HepG2 (cell line): ENCODE measurements around the gene DYSF. TPM values are rescaled to one million over a fixed set of nuclear protein-coding genes. Genes with fewer than 3 reads are reported as not detected.
A peak's percentile ranks its signal among the peaks of the same experiment; 100 is the strongest.

Source experiments
- CERS6 ChIP-seq: sonication (generic); formaldehyde crosslinking; IDR thresholded peaks from 2 replicates; pipeline ENCODE4 v1.5.0; 2020; ENCODE audit warnings: missing genetic modification reagents
- DMAP1 ChIP-seq: IDR thresholded peaks from 2 replicates; pipeline ENCODE4 v1.6.1; 2016
- GPBP1L1 ChIP-seq: sonication (generic); formaldehyde crosslinking; IDR thresholded peaks from 2 replicates; pipeline ENCODE4 v1.5.0; 2020; ENCODE audit warnings: mild to moderate bottlenecking, missing genetic modification reagents
- JARID2 ChIP-seq: sonication (generic); formaldehyde crosslinking; IDR thresholded peaks from 2 replicates; pipeline ENCODE4 v1.8.1; 2023; ENCODE audit warnings: missing genetic modification reagents, inconsistent platforms; ENCODE audit not compliant: insufficient replicate concordance
- KAT8 ChIP-seq: IDR thresholded peaks from 2 replicates; pipeline ENCODE4 v1.6.1; 2016; ENCODE audit warnings: missing genetic modification reagents, missing compliant biosample characterization
- NR1H2 ChIP-seq: sonication (generic); formaldehyde crosslinking; IDR thresholded peaks from 2 replicates; pipeline ENCODE4 v1.8.1; 2022; ENCODE audit warnings: low read depth, missing genetic modification reagents, borderline replicate concordance
- RAD21 ChIP-seq: fragments of 450-650 bp; formaldehyde crosslinking; IDR thresholded peaks from 2 replicates; pipeline ENCODE4 v1.5.0; 2020; ENCODE audit warnings: mild to moderate bottlenecking
- SP1 ChIP-seq, 2 experiments: fragments of 450-650 bp in 1 of 2; sonication (generic) in 1 of 2; formaldehyde crosslinking in 1 of 2; IDR thresholded peaks; 2 replicates each; pipeline versions ENCODE4 v1.4.0 to v1.6.1; 2016 to 2020; ENCODE audit warnings: missing genetic modification reagents in 1 of 2
- THYN1 ChIP-seq: sonication (generic); formaldehyde crosslinking; IDR thresholded peaks from 2 replicates; pipeline ENCODE4 v1.8.1; 2023; ENCODE audit warnings: low read depth, mild to moderate bottlenecking, moderate library complexity, missing genetic modification reagents, borderline replicate concordance
- ZBTB42 ChIP-seq: sonication (generic); formaldehyde crosslinking; IDR thresholded peaks from 2 replicates; pipeline ENCODE4 v1.5.0; 2020; ENCODE audit warnings: mild to moderate bottlenecking, missing genetic modification reagents
- ZFP1 ChIP-seq: IDR thresholded peaks from 2 replicates; pipeline ENCODE4 v1.6.1; 2016
- ZMYM3 ChIP-seq: sonication (generic); formaldehyde crosslinking; IDR thresholded peaks from 2 replicates; pipeline ENCODE4 v1.5.1; 2020; ENCODE audit warnings: mild to moderate bottlenecking, missing genetic modification reagents
- ZNF816 ChIP-seq: sonication (generic); formaldehyde crosslinking; IDR thresholded peaks from 2 replicates; pipeline ENCODE4 v1.8.0; 2022; ENCODE audit warnings: missing genetic modification reagents, mild to moderate bottlenecking, borderline replicate concordance
- ZSCAN25 ChIP-seq: sonication (generic); formaldehyde crosslinking; IDR thresholded peaks from 2 replicates; pipeline ENCODE4 v1.8.0; 2022; ENCODE audit warnings: mild to moderate bottlenecking, missing genetic modification reagents
- polyA plus RNA-seq, 8 experiments: library from polyadenylated mRNA; depleted of rRNA in 3 of 8; stranded (reverse) in 7 of 8; unstranded in 1 of 8; fragments of >200 nt; fragmentation: Illumina TruSeq in 4 of 8; extraction: Trizol in 4 of 8; gene quantifications; 2 replicates each; pipeline versions ENCODE4 v1.2.1 to v1.2.3, GENCODE V29; 2011 to 2016; ENCODE audit warnings: low read depth in 4 of 8, missing spikeins in 1 of 8, mixed read lengths in 1 of 8; ENCODE audit not compliant: insufficient read depth in 1 of 8
- total RNA-seq, 5 experiments: library from RNA; depleted of rRNA; stranded (reverse); fragments of >200 nt; fragmentation: Illumina TruSeq; extraction: Trizol; gene quantifications; 2 replicates each; pipeline ENCODE4 v1.2.3, GENCODE V29; 2016; ENCODE audit warnings: low read depth in 1 of 5
- TF ChIP-seq, protein P1 (sequence below): IDR thresholded peaks from 2 replicates; pipeline ENCODE4 v1.6.1; 2016; ENCODE audit warnings: low read depth
- TF ChIP-seq, protein P2 (sequence below): sonication (generic); formaldehyde crosslinking; IDR thresholded peaks from 2 replicates; pipeline ENCODE4 v1.4.0; 2020; ENCODE audit warnings: mild to moderate bottlenecking, low read depth, missing genetic modification reagents
- TF ChIP-seq, protein P3 (sequence below): sonication (generic); formaldehyde crosslinking; IDR thresholded peaks from 2 replicates; pipeline ENCODE4 v1.5.0; 2020; ENCODE audit warnings: mild to moderate bottlenecking, missing genetic modification reagents, borderline replicate concordance
- TF ChIP-seq, protein P4 (sequence below): sonication (generic); formaldehyde crosslinking; conservative IDR thresholded peaks from 2 replicates; pipeline ENCODE4 v1.8.0; 2022; ENCODE audit warnings: missing genetic modification reagents

DYSF gene
- total and polyA plus RNA-seq, 2 of the 13 experiments (the other 11 are each of a cell fraction or from before 2014, with no cell fraction given) = 0.15 to 2.4 TPM

- TF ChIP-seq, protein P1, sequence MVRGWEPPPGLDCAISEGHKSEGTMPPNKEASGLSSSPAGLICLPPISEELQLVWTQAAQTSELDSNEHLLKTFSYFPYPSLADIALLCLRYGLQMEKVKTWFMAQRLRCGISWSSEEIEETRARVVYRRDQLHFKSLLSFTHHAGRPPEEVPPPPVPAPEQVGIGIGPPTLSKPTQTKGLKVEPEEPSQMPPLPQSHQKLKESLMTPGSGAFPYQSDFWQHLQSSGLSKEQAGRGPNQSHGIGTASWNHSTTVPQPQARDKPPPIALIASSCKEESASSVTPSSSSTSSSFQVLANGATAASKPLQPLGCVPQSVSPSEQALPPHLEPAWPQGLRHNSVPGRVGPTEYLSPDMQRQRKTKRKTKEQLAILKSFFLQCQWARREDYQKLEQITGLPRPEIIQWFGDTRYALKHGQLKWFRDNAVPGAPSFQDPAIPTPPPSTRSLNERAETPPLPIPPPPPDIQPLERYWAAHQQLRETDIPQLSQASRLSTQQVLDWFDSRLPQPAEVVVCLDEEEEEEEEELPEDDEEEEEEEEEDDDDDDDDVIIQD (CRISPR knock-in tag) = no peak
- TF ChIP-seq KAT8 (CRISPR knock-in tag) = no peak
- TF ChIP-seq ZFP1 (CRISPR knock-in tag) = no peak
- TF ChIP-seq NR1H2 = no peak
- no peak for TF ChIP-seq GPBP1L1 (CRISPR knock-in tag)
- TF ChIP-seq, protein P2, sequence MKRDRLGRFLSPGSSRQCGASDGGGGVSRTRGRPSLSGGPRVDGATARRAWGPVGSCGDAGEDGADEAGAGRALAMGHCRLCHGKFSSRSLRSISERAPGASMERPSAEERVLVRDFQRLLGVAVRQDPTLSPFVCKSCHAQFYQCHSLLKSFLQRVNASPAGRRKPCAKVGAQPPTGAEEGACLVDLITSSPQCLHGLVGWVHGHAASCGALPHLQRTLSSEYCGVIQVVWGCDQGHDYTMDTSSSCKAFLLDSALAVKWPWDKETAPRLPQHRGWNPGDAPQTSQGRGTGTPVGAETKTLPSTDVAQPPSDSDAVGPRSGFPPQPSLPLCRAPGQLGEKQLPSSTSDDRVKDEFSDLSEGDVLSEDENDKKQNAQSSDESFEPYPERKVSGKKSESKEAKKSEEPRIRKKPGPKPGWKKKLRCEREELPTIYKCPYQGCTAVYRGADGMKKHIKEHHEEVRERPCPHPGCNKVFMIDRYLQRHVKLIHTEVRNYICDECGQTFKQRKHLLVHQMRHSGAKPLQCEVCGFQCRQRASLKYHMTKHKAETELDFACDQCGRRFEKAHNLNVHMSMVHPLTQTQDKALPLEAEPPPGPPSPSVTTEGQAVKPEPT (CRISPR knock-in tag) = no peak
- no peak for TF ChIP-seq ZNF816 (CRISPR knock-in tag)
- TF ChIP-seq RAD21 = peak; percentile 87
- TF ChIP-seq ZSCAN25 (CRISPR knock-in tag) = no peak
- no peak for TF ChIP-seq ZBTB42 (CRISPR knock-in tag)
- no peak for TF ChIP-seq JARID2 (CRISPR knock-in tag)
- TF ChIP-seq ZMYM3 = no peak
- TF ChIP-seq THYN1 = no peak
- TF ChIP-seq, protein P3, sequence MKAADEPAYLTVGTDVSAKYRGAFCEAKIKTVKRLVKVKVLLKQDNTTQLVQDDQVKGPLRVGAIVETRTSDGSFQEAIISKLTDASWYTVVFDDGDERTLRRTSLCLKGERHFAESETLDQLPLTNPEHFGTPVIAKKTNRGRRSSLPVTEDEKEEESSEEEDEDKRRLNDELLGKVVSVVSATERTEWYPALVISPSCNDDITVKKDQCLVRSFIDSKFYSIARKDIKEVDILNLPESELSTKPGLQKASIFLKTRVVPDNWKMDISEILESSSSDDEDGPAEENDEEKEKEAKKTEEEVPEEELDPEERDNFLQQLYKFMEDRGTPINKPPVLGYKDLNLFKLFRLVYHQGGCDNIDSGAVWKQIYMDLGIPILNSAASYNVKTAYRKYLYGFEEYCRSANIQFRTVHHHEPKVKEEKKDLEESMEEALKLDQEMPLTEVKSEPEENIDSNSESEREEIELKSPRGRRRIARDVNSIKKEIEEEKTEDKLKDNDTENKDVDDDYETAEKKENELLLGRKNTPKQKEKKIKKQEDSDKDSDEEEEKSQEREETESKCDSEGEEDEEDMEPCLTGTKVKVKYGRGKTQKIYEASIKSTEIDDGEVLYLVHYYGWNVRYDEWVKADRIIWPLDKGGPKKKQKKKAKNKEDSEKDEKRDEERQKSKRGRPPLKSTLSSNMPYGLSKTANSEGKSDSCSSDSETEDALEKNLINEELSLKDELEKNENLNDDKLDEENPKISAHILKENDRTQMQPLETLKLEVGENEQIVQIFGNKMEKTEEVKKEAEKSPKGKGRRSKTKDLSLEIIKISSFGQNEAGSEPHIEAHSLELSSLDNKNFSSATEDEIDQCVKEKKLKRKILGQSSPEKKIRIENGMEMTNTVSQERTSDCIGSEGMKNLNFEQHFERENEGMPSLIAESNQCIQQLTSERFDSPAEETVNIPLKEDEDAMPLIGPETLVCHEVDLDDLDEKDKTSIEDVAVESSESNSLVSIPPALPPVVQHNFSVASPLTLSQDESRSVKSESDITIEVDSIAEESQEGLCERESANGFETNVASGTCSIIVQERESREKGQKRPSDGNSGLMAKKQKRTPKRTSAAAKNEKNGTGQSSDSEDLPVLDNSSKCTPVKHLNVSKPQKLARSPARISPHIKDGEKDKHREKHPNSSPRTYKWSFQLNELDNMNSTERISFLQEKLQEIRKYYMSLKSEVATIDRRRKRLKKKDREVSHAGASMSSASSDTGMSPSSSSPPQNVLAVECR (CRISPR knock-in tag) = peak; percentile 36; the same call in 1 of the 2 replicates
- TF ChIP-seq SP1 (IDR thresholded peaks at IDR 0.05) = no peak
- no peak for TF ChIP-seq SP1 (CRISPR knock-in tag; IDR thresholded peaks at IDR 0.05)
- TF ChIP-seq DMAP1 (CRISPR knock-in tag) = no peak
- TF ChIP-seq, protein P4, sequence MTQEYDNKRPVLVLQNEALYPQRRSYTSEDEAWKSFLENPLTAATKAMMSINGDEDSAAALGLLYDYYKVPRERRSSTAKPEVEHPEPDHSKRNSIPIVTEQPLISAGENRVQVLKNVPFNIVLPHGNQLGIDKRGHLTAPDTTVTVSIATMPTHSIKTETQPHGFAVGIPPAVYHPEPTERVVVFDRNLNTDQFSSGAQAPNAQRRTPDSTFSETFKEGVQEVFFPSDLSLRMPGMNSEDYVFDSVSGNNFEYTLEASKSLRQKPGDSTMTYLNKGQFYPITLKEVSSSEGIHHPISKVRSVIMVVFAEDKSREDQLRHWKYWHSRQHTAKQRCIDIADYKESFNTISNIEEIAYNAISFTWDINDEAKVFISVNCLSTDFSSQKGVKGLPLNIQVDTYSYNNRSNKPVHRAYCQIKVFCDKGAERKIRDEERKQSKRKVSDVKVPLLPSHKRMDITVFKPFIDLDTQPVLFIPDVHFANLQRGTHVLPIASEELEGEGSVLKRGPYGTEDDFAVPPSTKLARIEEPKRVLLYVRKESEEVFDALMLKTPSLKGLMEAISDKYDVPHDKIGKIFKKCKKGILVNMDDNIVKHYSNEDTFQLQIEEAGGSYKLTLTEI (CRISPR knock-in tag) = no peak
- no peak for TF ChIP-seq CERS6 (CRISPR knock-in tag)
Measured at GRCh38 chr2:71510196-71510807, 56.9 kb downstream of the DYSF start (continued).
